Peyer's patch (tissue), 4 donors: ENCODE measurements around the gene GRHPR. TPM values are rescaled to one million over a fixed set of nuclear protein-coding genes. Genes with fewer than 3 reads are reported as not detected.

Source experiments
- DNase-seq, 3 donors: peaks; one replicate each; pipeline ENCODE4 v3.0.0-alpha.2; 2017 to 2019
- H3K27ac ChIP-seq, 4 donors: fragments of 200-600 bp; sonication (generic); one replicate each; pipeline ENCODE4 v1.5.1; 2016 to 2019
- H3K27me3 ChIP-seq, 2 donors: fragments of 200-600 bp; sonication (generic); one replicate each; pipeline ENCODE4 v1.5.1; 2019
- H3K36me3 ChIP-seq, 3 donors: fragments of 200-600 bp; sonication (generic); one replicate each; pipeline ENCODE4 v1.5.1; 2016 to 2019
- H3K4me1 ChIP-seq, 4 donors: fragments of 200-600 bp; sonication (generic); one replicate each; pipeline ENCODE4 v1.5.1; 2016 to 2019
- H3K4me3 ChIP-seq, 4 donors: fragments of 200-600 bp; sonication (generic); 1 replicate in 3 of 4; 2 replicates in 1 of 4; pipeline ENCODE4 v1.5.1; 2016 to 2019; ENCODE audit warnings: mild to moderate bottlenecking in 1 of 4
- H3K9me3 ChIP-seq, 4 donors: fragments of 200-600 bp; sonication (generic); one replicate each; pipeline ENCODE4 v1.5.1; 2016 to 2019; ENCODE audit warnings: mild to moderate bottlenecking in 1 of 4
- POLR2A ChIP-seq, 2 donors: fragments of 450-650 bp; IDR thresholded peaks; one replicate each; pipeline ENCODE4 v1.5.1; 2017; ENCODE audit warnings: antibody characterized with exemption in 2 of 2, mild to moderate bottlenecking in 2 of 2, moderate library complexity in 2 of 2
- total RNA-seq, 4 donors: library from RNA; depleted of rRNA; stranded (reverse); fragments of >200 nt; gene quantifications; one replicate each; pipeline ENCODE4 v1.1.0, GENCODE V29; 2016
- TF ChIP-seq, protein P1 (sequence below), 6 experiments: fragments of 450-650 bp in 4 of 6; fragments of 200-600 bp in 2 of 6; sonication (generic) in 1 of 6; IDR thresholded peaks; one replicate each; pipeline ENCODE4 v1.5.1; 2017 to 2019; ENCODE audit warnings: antibody characterized with exemption in 6 of 6, mild to moderate bottlenecking in 3 of 6, moderate library complexity in 1 of 6

The GRHPR gene
- total RNA-seq = 100 to 1,000 TPM in 3 of 4 donors, 10 to 100 TPM in 1; 99.0 to 141 (median 114) TPM

DNA sequence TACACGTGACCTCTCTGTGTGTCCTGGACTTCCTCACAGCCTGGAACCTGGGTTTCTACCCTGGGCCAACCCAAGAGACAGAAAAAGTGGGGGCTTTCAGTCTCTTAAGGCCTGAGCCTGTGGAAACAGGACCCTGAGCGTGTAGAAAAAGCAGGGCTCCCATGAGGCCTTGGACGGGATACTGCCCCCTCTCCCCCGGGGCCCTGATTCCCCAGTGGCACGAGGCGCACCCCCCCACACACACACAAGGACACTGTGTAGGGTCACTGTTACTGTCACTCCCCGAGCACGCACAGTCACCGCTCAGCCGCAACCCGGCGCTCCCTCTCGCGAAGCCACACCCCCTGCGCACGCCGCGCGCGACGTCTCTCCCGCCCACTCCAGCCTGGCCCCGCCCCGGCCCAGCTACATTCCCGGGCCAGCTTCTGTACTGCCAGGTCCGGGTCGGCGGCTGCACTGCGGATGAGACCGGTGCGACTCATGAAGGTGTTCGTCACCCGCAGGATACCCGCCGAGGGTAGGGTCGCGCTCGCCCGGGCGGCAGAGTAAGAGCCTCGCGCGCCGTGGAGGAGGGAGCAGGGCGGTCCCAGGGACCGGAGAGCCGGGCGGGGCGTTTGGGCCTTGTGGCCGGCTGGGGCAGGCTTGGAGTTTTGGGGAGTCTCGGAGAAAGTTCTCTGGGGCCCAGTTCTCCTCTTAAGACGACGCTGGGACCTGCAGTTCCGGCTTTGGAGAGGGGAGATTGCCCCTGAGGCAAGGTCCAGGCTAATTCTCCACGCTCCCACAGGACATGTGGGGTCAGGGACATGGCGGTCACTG, at the start of gene GRHPR:
Gene GRHPR, plus strand, starts transcription at position 408 of the 816 bp plus-strand sequence. Its CDS starts 55 bp downstream, at position 463.
- DNase-seq = peak; percentile 86 to 97 (median 95)
- H3K4me3 ChIP-seq = peak within 1 kb of the TSS; percentile 72 to 98 (median 86)
- no peaks in the 10 kb centered on the region for H3K9me3 ChIP-seq
- peak within 1 kb of the TSS; percentile 80 to 89 (median 84) for H3K27ac ChIP-seq
- TF ChIP-seq POLR2A (IDR thresholded peaks at IDR 0.05) = peak; percentile 86 to 91
- TF ChIP-seq, protein P1, sequence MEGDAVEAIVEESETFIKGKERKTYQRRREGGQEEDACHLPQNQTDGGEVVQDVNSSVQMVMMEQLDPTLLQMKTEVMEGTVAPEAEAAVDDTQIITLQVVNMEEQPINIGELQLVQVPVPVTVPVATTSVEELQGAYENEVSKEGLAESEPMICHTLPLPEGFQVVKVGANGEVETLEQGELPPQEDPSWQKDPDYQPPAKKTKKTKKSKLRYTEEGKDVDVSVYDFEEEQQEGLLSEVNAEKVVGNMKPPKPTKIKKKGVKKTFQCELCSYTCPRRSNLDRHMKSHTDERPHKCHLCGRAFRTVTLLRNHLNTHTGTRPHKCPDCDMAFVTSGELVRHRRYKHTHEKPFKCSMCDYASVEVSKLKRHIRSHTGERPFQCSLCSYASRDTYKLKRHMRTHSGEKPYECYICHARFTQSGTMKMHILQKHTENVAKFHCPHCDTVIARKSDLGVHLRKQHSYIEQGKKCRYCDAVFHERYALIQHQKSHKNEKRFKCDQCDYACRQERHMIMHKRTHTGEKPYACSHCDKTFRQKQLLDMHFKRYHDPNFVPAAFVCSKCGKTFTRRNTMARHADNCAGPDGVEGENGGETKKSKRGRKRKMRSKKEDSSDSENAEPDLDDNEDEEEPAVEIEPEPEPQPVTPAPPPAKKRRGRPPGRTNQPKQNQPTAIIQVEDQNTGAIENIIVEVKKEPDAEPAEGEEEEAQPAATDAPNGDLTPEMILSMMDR (IDR thresholded peaks at IDR 0.05) = no peak
- H3K36me3 ChIP-seq = peaks cover 0 to 18% (median 0%) of the 10 kb centered on the region in 3 donors
- peaks cover 0 to 26% (median 11%) of the 10 kb centered on the region in 4 donors for H3K4me1 ChIP-seq
- no peaks in the 10 kb centered on the region for H3K27me3 ChIP-seq

DNA sequence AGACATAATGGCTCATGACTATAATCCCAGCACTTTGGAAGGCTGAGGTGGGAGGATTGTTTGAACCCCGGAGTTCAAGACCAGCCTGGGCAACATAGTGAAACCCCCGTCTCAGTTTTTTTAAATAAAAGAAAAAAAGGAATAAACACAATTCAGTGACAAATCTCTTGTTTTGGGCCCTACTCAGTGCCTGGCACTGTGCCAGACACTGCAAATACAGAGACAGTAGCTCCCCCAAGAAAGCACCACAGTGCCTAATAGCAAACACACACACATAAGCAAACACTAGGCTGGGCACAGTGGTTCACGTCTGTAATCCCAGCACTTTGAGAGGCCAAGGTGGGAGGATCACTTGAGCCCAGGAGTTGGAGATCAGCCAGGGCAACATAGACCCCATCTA, 49.7 kb upstream of the GRHPR start:
- Histone ChIP-seq H3K9me3 (no peaks in the 10 kb centered on the region), H3K27me3 (no peaks in the 10 kb centered on the region), H3K4me1 (peaks cover 0 to 15% (median 8%) of the 10 kb centered on the region in 4 donors), H3K4me3 (no peak overlapping the region), H3K27ac (no peak overlapping the region), H3K36me3 (no peaks in the 10 kb centered on the region)
- TF ChIP-seq, protein P1 (IDR thresholded peaks at IDR 0.05) = no peak
- TF ChIP-seq POLR2A (IDR thresholded peaks at IDR 0.05) = no peak
- DNase-seq = no peak

DNA sequence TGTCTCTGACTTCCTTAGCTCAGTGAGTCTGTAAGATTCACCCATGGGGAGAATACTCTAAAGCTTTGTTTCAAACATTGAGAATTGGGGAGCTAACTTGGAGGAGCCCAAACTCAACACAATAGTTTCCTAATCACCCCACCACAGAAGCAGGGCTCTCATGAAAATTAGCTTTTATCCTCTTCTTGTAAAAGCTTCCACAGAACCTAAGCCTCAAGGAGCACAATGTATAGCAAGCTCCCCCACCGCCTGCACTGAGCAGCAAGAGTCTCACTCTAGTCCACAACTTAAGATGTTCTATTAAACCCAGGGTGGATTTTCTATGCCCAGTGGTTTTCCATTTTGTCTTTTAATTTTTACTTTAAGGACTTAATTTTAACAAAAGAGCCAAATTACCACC, 48.9 kb upstream of the GRHPR start:
- Histone ChIP-seq H3K36me3 (no peaks in the 10 kb centered on the region), H3K9me3 (no peaks in the 10 kb centered on the region), H3K4me1 (peaks cover 0 to 19% (median 8%) of the 10 kb centered on the region in 4 donors), H3K27ac (no peak overlapping the region), H3K4me3 (no peak overlapping the region), H3K27me3 (no peaks in the 10 kb centered on the region)
- TF ChIP-seq, protein P1 (IDR thresholded peaks at IDR 0.05) = no peak
- no peak for TF ChIP-seq POLR2A (IDR thresholded peaks at IDR 0.05)
- no peak for DNase-seq

DNA sequence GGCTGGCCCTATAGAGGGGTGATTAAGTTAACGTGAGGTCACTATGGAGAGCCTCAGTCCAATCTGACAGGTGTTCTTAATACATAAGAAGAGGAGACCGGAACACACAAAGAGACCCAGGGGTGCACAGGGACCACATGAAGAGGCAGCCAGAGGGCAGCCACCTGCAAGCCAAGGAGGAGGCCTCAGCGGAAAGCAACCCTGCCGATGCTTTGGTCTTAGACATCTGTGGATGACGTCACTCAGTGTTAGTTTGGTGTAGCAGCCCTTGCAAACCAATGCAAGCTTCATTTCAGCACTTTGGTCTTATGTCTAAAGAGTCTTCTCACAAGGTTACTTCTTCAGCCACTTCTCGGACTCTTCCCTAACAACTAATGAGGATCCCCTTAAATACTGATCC, 47.6 kb upstream of the GRHPR start:
- peaks cover 0 to 15% (median 7%) of the 10 kb centered on the region in 4 donors for H3K4me1 ChIP-seq
- no peaks in the 10 kb centered on the region for H3K27me3 ChIP-seq
- H3K4me3 ChIP-seq = no peak overlapping the region
- H3K27ac ChIP-seq = peak overlapping the region in 2 of 4 donors; percentile 34 to 65
- no peaks in the 10 kb centered on the region for H3K36me3 ChIP-seq
- peak in 2 of 3 donors; percentile 86 to 88 for DNase-seq
- no peaks in the 10 kb centered on the region for H3K9me3 ChIP-seq
- TF ChIP-seq, protein P1 (IDR thresholded peaks at IDR 0.05) = peak in 1 of 6 experiments; percentile 32
- TF ChIP-seq POLR2A (IDR thresholded peaks at IDR 0.05) = no peak

DNA sequence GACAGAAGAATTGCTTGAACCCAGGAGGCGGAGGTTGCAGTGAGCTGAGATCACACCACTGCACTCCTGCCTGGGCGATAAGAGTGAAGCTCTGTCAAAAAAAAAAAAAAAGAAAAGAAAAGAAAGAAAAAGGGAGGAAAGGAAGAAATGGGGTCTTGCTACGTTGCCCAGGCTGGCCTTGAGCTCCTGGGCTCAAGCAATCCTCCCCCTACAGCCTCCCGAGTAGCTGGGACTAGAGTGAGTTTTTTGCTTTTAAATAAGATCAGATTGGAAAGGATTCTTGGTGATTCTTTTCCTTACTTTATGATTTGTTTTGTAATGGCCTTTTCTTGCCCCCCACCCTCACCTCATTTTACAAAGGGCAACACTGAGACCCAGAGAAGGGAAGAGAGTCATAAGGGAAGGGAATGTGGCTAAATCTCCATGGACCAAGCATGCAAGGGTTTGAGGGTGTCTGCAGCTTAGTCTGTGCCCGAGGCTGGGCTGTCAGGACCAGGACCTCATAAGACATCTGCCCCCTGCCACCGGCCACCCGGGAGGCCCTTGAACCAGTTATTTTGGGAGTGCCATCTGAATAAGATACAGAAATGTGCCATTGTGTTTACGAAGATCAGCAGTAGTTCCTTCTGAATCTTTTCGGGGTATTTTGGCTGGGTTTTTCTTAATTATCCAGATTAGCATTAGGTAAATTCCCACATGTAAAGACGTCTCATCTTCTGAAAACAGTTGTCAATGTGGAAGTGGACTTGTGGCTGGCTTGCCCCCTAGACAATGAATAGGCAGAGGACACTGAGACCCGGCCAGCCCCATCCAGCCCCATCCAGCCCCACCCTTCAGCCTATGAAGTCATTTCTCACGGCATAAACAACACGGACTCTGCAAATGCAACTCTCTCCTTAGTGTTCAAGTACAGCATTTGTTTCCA, 44.5 kb upstream of the GRHPR start:
- H3K4me1 ChIP-seq = peaks cover 0 to 5% (median 2%) of the 10 kb centered on the region in 4 donors
- no peak overlapping the region for H3K4me3 ChIP-seq
- H3K27ac ChIP-seq = no peak overlapping the region
- TF ChIP-seq, protein P1 (IDR thresholded peaks at IDR 0.05) = no peak
- TF ChIP-seq POLR2A (IDR thresholded peaks at IDR 0.05) = no peak
- no peaks in the 10 kb centered on the region for H3K36me3 ChIP-seq
- H3K9me3 ChIP-seq = no peaks in the 10 kb centered on the region
- no peak for DNase-seq
- H3K27me3 ChIP-seq = no peaks in the 10 kb centered on the region
